GM12878 (cell line): ENCODE results near the gene LARP4B. TPM values are rescaled to one million over a fixed set of nuclear protein-coding genes. Genes with fewer than 3 reads are reported as not detected.

Experiments used
- ATAC-seq: fragments of 200-7000 bp; cut with Tn5 transposase; 3 replicates; pipeline ENCODE4 v1.9.1; 2020; ENCODE audit warnings: mild to moderate bottlenecking, moderate library complexity
- BruUV-seq: library from RNA; stranded (reverse); fragments of 400-500 nt; replicated peaks from 2 replicates; lab custom pipeline; 2021; lab: Mats Ljungman, UMichigan
- CTCF ChIA-PET: fragments of 300-600 bp; sonication (Branson Sonifier 250); formaldehyde crosslinking; extraction: SDS; loops from one replicate; lab custom pipeline; 2021; ENCODE audit warnings: inconsistent platforms; lab: Yijun Ruan, JAX
- POLR2A ChIA-PET: fragments of 350-600 bp; formaldehyde crosslinking; extraction: SDS; loops from one replicate; lab custom pipeline; 2021; ENCODE audit warnings: inconsistent platforms; lab: Charles Lee
- RAD21 ChIA-PET: fragments of 300-600 bp; sonication (Branson Sonifier 250); formaldehyde crosslinking; loops from one replicate; lab custom pipeline; 2023; ENCODE audit warnings: antibody characterized with exemption; ENCODE audit not compliant: unreplicated experiment; lab: Charles Lee
- SMC1A ChIA-PET: fragments of 300-600 bp; sonication (Branson Sonifier 250); formaldehyde crosslinking; loops from one replicate; lab custom pipeline; 2023; ENCODE audit not compliant: unreplicated experiment, uncharacterized antibody; lab: Charles Lee
- DNase-seq: peaks from one replicate; pipeline ENCODE4 v3.0.0-alpha.2; 2011; ENCODE audit warnings: low read depth, low spot score
- FAIRE-seq: peaks from 3 replicates; lab custom pipeline; 2011; peaks lifted over from hg19 to GRCh38; lab: Jason Lieb, UNC
- H2AFZ ChIP-seq: 2 replicates; pipeline ENCODE4 v1.6.0; 2011; ENCODE audit warnings: low read depth, low read length, control low read depth; ENCODE audit not compliant: control insufficient read depth
- H3K27ac ChIP-seq: 2 replicates; pipeline ENCODE4 v1.5.1; 2011; ENCODE audit warnings: control low read depth; ENCODE audit not compliant: control insufficient read depth, insufficient read depth
- H3K27me3 ChIP-seq, 2 experiments: replicated peaks in 1 of 2; 2 replicates each; pipeline versions ENCODE4 v1.6.0 to v1.6.1; 2011; ENCODE audit warnings: low read length in 1 of 2; ENCODE audit not compliant: control insufficient read depth in 2 of 2, insufficient read depth in 2 of 2
- H3K36me3 ChIP-seq, 2 experiments: 2 replicates each; pipeline ENCODE4 v1.5.1; 2011; ENCODE audit warnings: low read length in 1 of 2; ENCODE audit not compliant: control insufficient read depth in 2 of 2, insufficient read depth in 2 of 2
- H3K4me1 ChIP-seq: 2 replicates; pipeline ENCODE4 v1.6.1; 2011; ENCODE audit warnings: mild to moderate bottlenecking, low read length, moderate library complexity, mixed read lengths; ENCODE audit not compliant: control insufficient read depth, insufficient read depth
- H3K4me2 ChIP-seq: 2 replicates; pipeline ENCODE4 v1.6.0; 2011; ENCODE audit warnings: control low read depth; ENCODE audit not compliant: control insufficient read depth, insufficient read depth
- H3K4me3 ChIP-seq: fragments of 200-600 bp; sonication (generic); 2 replicates; pipeline ENCODE4 v1.5.1; 2016
- H3K79me2 ChIP-seq: 2 replicates; pipeline ENCODE4 v1.6.0; 2011; ENCODE audit warnings: low read length; ENCODE audit not compliant: control insufficient read depth, insufficient read depth
- H3K9ac ChIP-seq: 2 replicates; pipeline ENCODE4 v1.8.0; 2011; ENCODE audit warnings: low read length, control low read depth, mixed read lengths; ENCODE audit not compliant: control insufficient read depth, insufficient read depth
- H3K9me3 ChIP-seq: replicated peaks from 3 replicates; pipeline ENCODE4 v1.5.1; 2011; ENCODE audit warnings: mild to moderate bottlenecking, low read length; ENCODE audit not compliant: control insufficient read depth, insufficient read depth
- H4K20me1 ChIP-seq: 2 replicates; pipeline ENCODE4 v1.6.0; 2011; ENCODE audit not compliant: control insufficient read depth, insufficient read depth
- ASH2L ChIP-seq: fragments of 300-600, 200-600 bp; sonication (generic); IDR thresholded peaks from 2 replicates; pipeline ENCODE4 v1.6.1; 2017; ENCODE audit warnings: low read depth, mild to moderate bottlenecking, borderline replicate concordance
- ATF2 ChIP-seq: IDR thresholded peaks from 2 replicates; pipeline ENCODE4 v1.6.1; 2012; ENCODE audit warnings: low read length, inconsistent platforms
- BRCA1 ChIP-seq: IDR thresholded peaks from 2 replicates; pipeline ENCODE4 v1.6.1; 2011; ENCODE audit warnings: low read depth, low read length, improper control_type of control experiment
- CHD1 ChIP-seq: IDR thresholded peaks from 2 replicates; pipeline ENCODE4 v1.6.1; 2012; ENCODE audit warnings: low read depth, low read length, improper control_type of control experiment
- CREM ChIP-seq: IDR thresholded peaks from 2 replicates; pipeline ENCODE4 v1.6.1; 2014; ENCODE audit warnings: antibody characterized with exemption, low read depth
- DPF2 ChIP-seq: fragments of 450-650 bp; IDR thresholded peaks from 2 replicates; pipeline ENCODE4 v1.6.1; 2017; ENCODE audit warnings: mild to moderate bottlenecking
- GATAD2B ChIP-seq: fragments of 450-650 bp; conservative IDR thresholded peaks from 2 replicates; pipeline ENCODE4 v1.6.1; 2017; ENCODE audit warnings: low read depth, mild to moderate bottlenecking, moderate library complexity
- LARP7 ChIP-seq: fragments of 450-650 bp; IDR thresholded peaks from 2 replicates; pipeline ENCODE4 v1.6.1; 2017; ENCODE audit warnings: mild to moderate bottlenecking
- NR2C2 ChIP-seq: IDR thresholded peaks from 2 replicates; pipeline ENCODE4 v1.6.1; 2011; ENCODE audit warnings: borderline replicate concordance, low read depth; ENCODE audit not compliant: control insufficient read depth, insufficient read length
- SMAD1 ChIP-seq: fragments of 450-650 bp; IDR thresholded peaks from 2 replicates; pipeline ENCODE4 v1.6.1; 2018; ENCODE audit warnings: mild to moderate bottlenecking, low read depth; ENCODE audit not compliant: partially characterized antibody
- ZNF622 ChIP-seq: fragments of 450-650 bp; IDR thresholded peaks from 2 replicates; pipeline ENCODE4 v1.6.1; 2017; ENCODE audit warnings: mild to moderate bottlenecking, inconsistent platforms
- WGBS: methylation state at CpG from one replicate; pipeline ENCODE4 v1.1.6; 2016; ENCODE audit warnings: low lambda C conversion rate; ENCODE audit not compliant: insufficient replicate concordance, insufficient coverage; ENCODE audit errors: missing lambda C conversion rate; 5-methylcytosine and 5-hydroxymethylcytosine counted together
- in situ Hi-C: fragments of 300-500 bp; cut with MboI; formaldehyde crosslinking; loops from 9 replicates; pipeline ENCODE4 v1.14.3; 2018; ENCODE audit warnings: mixed read lengths
- intact Hi-C: fragments of 100-400 bp; cut with micrococcal nuclease; formaldehyde crosslinking; loops from one replicate; pipeline ENCODE4 v1.14.2; 2022; ENCODE audit not compliant: unreplicated experiment
- polyA plus RNA-seq, 11 experiments: library from polyadenylated mRNA; depleted of rRNA in 4 of 11; unstranded in 6 of 11; stranded (reverse) in 5 of 11; fragments of >200 nt; fragmentation: Nextera tagmentation in 4 of 11; fragmentation: Illumina TruSeq in 1 of 11; extraction: Ambion mirVana in 4 of 11; extraction: Trizol in 1 of 11; gene quantifications; 1 replicate in 1 of 11; 2 replicates in 10 of 11; pipeline versions ENCODE4 v1.2.1 to v1.2.3, GENCODE V29; 2011 to 2016; ENCODE audit warnings: inconsistent platforms in 2 of 11, missing spikeins in 2 of 11, low read depth in 1 of 11
- total RNA-seq, 4 experiments: library from RNA; depleted of rRNA in 3 of 4; stranded (reverse); fragments of >200 nt in 3 of 4; fragmentation: Illumina TruSeq in 1 of 4; extraction: Trizol in 1 of 4; gene quantifications; 2 replicates each; pipeline versions ENCODE4 v1.2.1 to v1.2.3, GENCODE V29; 2013 to 2021
- TF ChIP-seq, protein P1 (sequence below): fragments of 450-650 bp; formaldehyde crosslinking; IDR thresholded peaks from 2 replicates; pipeline ENCODE4 v1.4.0; 2020; ENCODE audit warnings: mild to moderate bottlenecking, moderate library complexity
- TF ChIP-seq, protein P2 (sequence below): IDR thresholded peaks from 2 replicates; pipeline ENCODE4 v1.6.1; 2012; ENCODE audit warnings: improper control_type of control experiment, low read depth, low read length; ENCODE audit not compliant: insufficient replicate concordance

LARP4B gene
- total and polyA plus RNA-seq, 10 of the 15 experiments (the other 5 are each of a cell fraction or from before 2014, with no cell fraction given), result 10.5 to 119 (median 39.4) TPM

GRCh38 chr10:767794-768193, 163.7 kb downstream of the LARP4B start:
- SMC1A ChIA-PET, result no interaction called here

More at GRCh38 chr10:767794-768193, 163.7 kb downstream of the LARP4B start:
- Histone ChIP-seq H4K20me1 (no peaks in the 10 kb centered on the region), H3K9ac (no peak overlapping the region), H3K4me2 (no peak overlapping the region), H3K27ac (no peak overlapping the region), H3K9me3 (no peaks in the 10 kb centered on the region; the same call in 2 of the 3 replicates), H3K79me2 (no peaks in the 10 kb centered on the region), H3K27me3 (no peaks in the 10 kb centered on the region), H3K4me3 (no peak overlapping the region), H2AFZ (no peak overlapping the region), H3K4me1 (no peaks in the 10 kb centered on the region), H3K36me3 (no peaks in the 10 kb centered on the region)
- intact Hi-C loops, result no loop called here
- in situ Hi-C loops, result no loop called here
- 43% methylated on average over 2 of the region's 2 CpGs for WGBS
- no peak for DNase-seq
- ChIA-PET RAD21 (no interaction called here), POLR2A (no interaction called here), CTCF (interaction anchor here (0.8 kb wide), 1 partner anchor 195 kb away, joined by 3 read pairs; no protein-coding TSS in a partner anchor)
- ATAC-seq, result no peak
- FAIRE-seq, result no peak
- no TSS peak for BruUV-seq
- TF ChIP-seq, protein P1, sequence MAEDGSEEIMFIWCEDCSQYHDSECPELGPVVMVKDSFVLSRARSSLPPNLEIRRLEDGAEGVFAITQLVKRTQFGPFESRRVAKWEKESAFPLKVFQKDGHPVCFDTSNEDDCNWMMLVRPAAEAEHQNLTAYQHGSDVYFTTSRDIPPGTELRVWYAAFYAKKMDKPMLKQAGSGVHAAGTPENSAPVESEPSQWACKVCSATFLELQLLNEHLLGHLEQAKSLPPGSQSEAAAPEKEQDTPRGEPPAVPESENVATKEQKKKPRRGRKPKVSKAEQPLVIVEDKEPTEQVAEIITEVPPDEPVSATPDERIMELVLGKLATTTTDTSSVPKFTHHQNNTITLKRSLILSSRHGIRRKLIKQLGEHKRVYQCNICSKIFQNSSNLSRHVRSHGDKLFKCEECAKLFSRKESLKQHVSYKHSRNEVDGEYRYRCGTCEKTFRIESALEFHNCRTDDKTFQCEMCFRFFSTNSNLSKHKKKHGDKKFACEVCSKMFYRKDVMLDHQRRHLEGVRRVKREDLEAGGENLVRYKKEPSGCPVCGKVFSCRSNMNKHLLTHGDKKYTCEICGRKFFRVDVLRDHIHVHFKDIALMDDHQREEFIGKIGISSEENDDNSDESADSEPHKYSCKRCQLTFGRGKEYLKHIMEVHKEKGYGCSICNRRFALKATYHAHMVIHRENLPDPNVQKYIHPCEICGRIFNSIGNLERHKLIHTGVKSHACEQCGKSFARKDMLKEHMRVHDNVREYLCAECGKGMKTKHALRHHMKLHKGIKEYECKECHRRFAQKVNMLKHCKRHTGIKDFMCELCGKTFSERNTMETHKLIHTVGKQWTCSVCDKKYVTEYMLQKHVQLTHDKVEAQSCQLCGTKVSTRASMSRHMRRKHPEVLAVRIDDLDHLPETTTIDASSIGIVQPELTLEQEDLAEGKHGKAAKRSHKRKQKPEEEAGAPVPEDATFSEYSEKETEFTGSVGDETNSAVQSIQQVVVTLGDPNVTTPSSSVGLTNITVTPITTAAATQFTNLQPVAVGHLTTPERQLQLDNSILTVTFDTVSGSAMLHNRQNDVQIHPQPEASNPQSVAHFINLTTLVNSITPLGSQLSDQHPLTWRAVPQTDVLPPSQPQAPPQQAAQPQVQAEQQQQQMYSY (CRISPR knock-in tag), result no peak
- TF ChIP-seq, protein P2, sequence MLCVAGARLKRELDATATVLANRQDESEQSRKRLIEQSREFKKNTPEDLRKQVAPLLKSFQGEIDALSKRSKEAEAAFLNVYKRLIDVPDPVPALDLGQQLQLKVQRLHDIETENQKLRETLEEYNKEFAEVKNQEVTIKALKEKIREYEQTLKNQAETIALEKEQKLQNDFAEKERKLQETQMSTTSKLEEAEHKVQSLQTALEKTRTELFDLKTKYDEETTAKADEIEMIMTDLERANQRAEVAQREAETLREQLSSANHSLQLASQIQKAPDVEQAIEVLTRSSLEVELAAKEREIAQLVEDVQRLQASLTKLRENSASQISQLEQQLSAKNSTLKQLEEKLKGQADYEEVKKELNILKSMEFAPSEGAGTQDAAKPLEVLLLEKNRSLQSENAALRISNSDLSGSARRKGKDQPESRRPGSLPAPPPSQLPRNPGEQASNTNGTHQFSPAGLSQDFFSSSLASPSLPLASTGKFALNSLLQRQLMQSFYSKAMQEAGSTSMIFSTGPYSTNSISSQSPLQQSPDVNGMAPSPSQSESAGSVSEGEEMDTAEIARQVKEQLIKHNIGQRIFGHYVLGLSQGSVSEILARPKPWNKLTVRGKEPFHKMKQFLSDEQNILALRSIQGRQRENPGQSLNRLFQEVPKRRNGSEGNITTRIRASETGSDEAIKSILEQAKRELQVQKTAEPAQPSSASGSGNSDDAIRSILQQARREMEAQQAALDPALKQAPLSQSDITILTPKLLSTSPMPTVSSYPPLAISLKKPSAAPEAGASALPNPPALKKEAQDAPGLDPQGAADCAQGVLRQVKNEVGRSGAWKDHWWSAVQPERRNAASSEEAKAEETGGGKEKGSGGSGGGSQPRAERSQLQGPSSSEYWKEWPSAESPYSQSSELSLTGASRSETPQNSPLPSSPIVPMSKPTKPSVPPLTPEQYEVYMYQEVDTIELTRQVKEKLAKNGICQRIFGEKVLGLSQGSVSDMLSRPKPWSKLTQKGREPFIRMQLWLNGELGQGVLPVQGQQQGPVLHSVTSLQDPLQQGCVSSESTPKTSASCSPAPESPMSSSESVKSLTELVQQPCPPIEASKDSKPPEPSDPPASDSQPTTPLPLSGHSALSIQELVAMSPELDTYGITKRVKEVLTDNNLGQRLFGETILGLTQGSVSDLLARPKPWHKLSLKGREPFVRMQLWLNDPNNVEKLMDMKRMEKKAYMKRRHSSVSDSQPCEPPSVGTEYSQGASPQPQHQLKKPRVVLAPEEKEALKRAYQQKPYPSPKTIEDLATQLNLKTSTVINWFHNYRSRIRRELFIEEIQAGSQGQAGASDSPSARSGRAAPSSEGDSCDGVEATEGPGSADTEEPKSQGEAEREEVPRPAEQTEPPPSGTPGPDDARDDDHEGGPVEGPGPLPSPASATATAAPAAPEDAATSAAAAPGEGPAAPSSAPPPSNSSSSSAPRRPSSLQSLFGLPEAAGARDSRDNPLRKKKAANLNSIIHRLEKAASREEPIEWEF, result no peak
- no peak for TF ChIP-seq BRCA1
- no peak for TF ChIP-seq SMAD1
- no peak for TF ChIP-seq ASH2L
- TF ChIP-seq CREM, result no peak
- TF ChIP-seq ATF2, result no peak
- no peak for TF ChIP-seq LARP7
- TF ChIP-seq CHD1, result no peak
- no peak for TF ChIP-seq NR2C2
- no peak for TF ChIP-seq ZNF622
- no peak for TF ChIP-seq DPF2
- no peak for TF ChIP-seq GATAD2B
